Right ventricle myocardium superior (tissue), 1 donor: Measurements from ENCODE around the gene CR1L. TPM values are rescaled to one million over a fixed set of nuclear protein-coding genes. Genes with fewer than 3 reads are reported as not detected.
"Not testable (repeated sequence)": the region's sequence is repeated elsewhere in the genome, so short reads cannot be mapped to it uniquely, and the experiment has no call there.

ENCODE experiments used
- ATAC-seq: fragments of 200-7000 bp; cut with Tn5 transposase; one replicate; pipeline ENCODE4 v1.9.1; 2020; ENCODE audit warnings: mild to moderate bottlenecking; ENCODE audit not compliant: poor library complexity
- DNase-seq: peaks from one replicate; pipeline ENCODE4 v3.0.0-alpha.2; 2020
- intact Hi-C: fragments of 100-400 bp; cut with DNase I; formaldehyde crosslinking; loops from one replicate; pipeline ENCODE4 v1.11.2; 2022
- total RNA-seq: library from RNA; stranded (reverse); fragmentation: NEBNext Ultra II Directional; extraction: Animal tissue kit (Norgen Biotek cat#: 25700); gene quantifications from one replicate; pipeline ENCODE4 v1.2.1, GENCODE V29; 2021
- donor health status: DM: no; HTN: yes; CAD: no; lungs with severe emphysema.

The CR1L gene
- total RNA-seq, 1 donor from 2014 or later = not detected

GRCh38 chr1:207670192-207670591 is 25.3 kb downstream of the CR1L start:
- DNase-seq (no peak), ATAC-seq (no peak)
- intact Hi-C loops = no loop called here

GRCh38 chr1:207670997-207671396 is 26.1 kb downstream of the CR1L start:
- ATAC-seq (no peak), DNase-seq (no peak)
- intact Hi-C loops = no loop called here

- DNase-seq (no peak), ATAC-seq (no peak)
- intact Hi-C loops = no loop called here
Measured at GRCh38 chr1:207672522-207673130, 27.7 kb downstream of the CR1L start.

- no peak for DNase-seq
- no peak for ATAC-seq
- intact Hi-C loops = no loop called here
Measured at GRCh38 chr1:207673399-207673798, 28.5 kb downstream of the CR1L start.

GRCh38 chr1:207676153-207676552 is 31.2 kb downstream of the CR1L start:
- intact Hi-C loops = no loop called here
- no peak for ATAC-seq
- DNase-seq = no peak

- intact Hi-C loops, ATAC-seq, DNase-seq: not testable (repeated sequence)
Measured at GRCh38 chr1:207680590-207681388, 35.9 kb downstream of the CR1L start.

GRCh38 chr1:207682872-207683434 is 38.0 kb downstream of the CR1L start:
- ATAC-seq, DNase-seq, intact Hi-C loops: not testable (repeated sequence)

- DNase-seq, intact Hi-C loops, ATAC-seq: not testable (repeated sequence)
Measured at GRCh38 chr1:207690551-207690950, 45.6 kb downstream of the CR1L start.

GRCh38 chr1:207691010-207691409 is 46.1 kb downstream of the CR1L start:
- intact Hi-C loops = no loop called here
- ATAC-seq (no peak), DNase-seq (no peak)

- intact Hi-C loops = no loop called here
- no peak for DNase-seq
Measured at GRCh38 chr1:207691841-207692240, 46.9 kb downstream of the CR1L start.

GRCh38 chr1:207692291-207692690 is 47.4 kb downstream of the CR1L start:
- ATAC-seq, intact Hi-C loops, DNase-seq: not testable (repeated sequence)

More at GRCh38 chr1:207691841-207692240, 46.9 kb downstream of the CR1L start:
- ATAC-seq = no peak

GRCh38 chr1:207695891-207696290 is 51.0 kb downstream of the CR1L start:
- intact Hi-C loops = no loop called here
- DNase-seq (no peak), ATAC-seq (no peak)

- ATAC-seq (peak; percentile 77), DNase-seq (peak; percentile 62)
- intact Hi-C loops = no loop called here
Measured at GRCh38 chr1:207698822-207699483, 54.0 kb downstream of the CR1L start.

- ATAC-seq (no peak), DNase-seq (no peak)
- intact Hi-C loops = no loop called here
Measured at GRCh38 chr1:207702317-207702716, 57.4 kb downstream of the CR1L start.

- ATAC-seq (no peak), DNase-seq (no peak)
- intact Hi-C loops = no loop called here
Measured at GRCh38 chr1:207703712-207704111, 58.8 kb downstream of the CR1L start.

- intact Hi-C loops, DNase-seq, ATAC-seq: not testable (repeated sequence)
Measured at GRCh38 chr1:207708004-207708403, 63.1 kb downstream of the CR1L start.

GRCh38 chr1:207711285-207711684 is 66.4 kb downstream of the CR1L start:
- no peak for DNase-seq
- ATAC-seq = no peak
- intact Hi-C loops = no loop called here

GRCh38 chr1:207712701-207713100 is 67.8 kb downstream of the CR1L start:
- intact Hi-C loops, DNase-seq, ATAC-seq: not testable (repeated sequence)

- ATAC-seq = no peak
- intact Hi-C loops = no loop called here
- no peak for DNase-seq
Measured at GRCh38 chr1:207713529-207713928, 68.6 kb downstream of the CR1L start.
